Right renal pelvis (tissue), 4 donors: ENCODE results near the gene PPBP. TPM values are rescaled to one million over a fixed set of nuclear protein-coding genes. Genes with fewer than 3 reads are reported as not detected.
"Not testable (repeated sequence)": the region's sequence is repeated elsewhere in the genome, so short reads cannot be mapped to it uniquely, and the experiment has no call there.

Source experiments
- DNase-seq, 4 donors: peaks; one replicate each; pipeline ENCODE4 v3.0.0-alpha.2; 2013; ENCODE audit warnings: low read depth in 4 of 4, low spot score in 3 of 4, missing footprints in 1 of 4
- polyA plus RNA-seq, 4 donors: library from polyadenylated mRNA; unstranded; fragments of 120-200 nt; gene quantifications; one replicate each; pipeline ENCODE4 v1.2.1, GENCODE V29; 2013; ENCODE audit not compliant: insufficient read length in 4 of 4

The PPBP gene
- polyA plus RNA-seq, 4 donors = 13.2 to 55.2 (median 20.9) TPM

DNA sequence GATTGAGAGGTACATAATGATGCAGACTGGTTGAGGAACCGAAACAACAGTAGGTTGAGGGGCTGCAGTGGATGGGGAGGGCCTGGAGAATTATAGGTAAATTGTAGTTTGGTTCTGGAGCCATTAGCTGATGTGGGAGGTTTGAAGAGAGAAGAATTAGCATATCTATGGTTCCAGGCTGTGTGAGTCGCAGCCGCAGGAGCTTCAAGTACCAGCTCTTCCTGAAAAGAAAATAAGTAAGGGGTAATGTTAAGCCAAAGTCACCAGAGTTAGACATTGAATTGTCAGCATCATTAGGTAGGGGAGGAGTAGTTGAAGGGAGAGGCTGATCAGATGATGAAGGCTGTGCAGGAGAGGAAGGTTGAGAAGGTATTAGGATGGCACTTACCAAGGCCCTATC lies 35.6 kb downstream of the PPBP start:
- DNase-seq = no peak

DNA sequence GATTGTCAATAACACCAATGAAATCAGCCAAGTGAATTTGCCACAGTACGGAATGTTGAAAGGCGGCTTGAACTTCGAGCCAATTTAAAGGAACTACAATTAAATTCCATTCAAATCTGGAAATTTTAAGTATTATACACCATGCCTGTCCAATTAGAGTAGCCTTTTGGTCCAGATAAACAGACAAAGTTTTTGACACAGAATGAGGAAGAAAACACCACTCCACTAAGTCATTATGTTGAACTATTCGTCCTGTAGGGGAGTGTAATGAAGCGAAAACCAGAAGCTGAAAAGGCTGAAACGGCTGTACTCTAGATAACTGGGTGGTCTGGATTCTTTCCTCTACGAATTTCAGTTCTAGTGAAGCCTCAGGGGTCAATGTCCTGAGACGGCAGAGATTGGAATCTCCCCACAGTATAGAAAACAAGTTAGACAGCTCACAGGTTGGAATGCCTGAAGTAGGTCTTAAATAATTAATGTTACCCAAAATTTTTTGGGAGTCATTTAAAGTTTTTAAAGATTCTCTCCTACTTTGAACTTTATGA lies 37.5 kb downstream of the PPBP start:
- not testable (repeated sequence) for DNase-seq

DNA sequence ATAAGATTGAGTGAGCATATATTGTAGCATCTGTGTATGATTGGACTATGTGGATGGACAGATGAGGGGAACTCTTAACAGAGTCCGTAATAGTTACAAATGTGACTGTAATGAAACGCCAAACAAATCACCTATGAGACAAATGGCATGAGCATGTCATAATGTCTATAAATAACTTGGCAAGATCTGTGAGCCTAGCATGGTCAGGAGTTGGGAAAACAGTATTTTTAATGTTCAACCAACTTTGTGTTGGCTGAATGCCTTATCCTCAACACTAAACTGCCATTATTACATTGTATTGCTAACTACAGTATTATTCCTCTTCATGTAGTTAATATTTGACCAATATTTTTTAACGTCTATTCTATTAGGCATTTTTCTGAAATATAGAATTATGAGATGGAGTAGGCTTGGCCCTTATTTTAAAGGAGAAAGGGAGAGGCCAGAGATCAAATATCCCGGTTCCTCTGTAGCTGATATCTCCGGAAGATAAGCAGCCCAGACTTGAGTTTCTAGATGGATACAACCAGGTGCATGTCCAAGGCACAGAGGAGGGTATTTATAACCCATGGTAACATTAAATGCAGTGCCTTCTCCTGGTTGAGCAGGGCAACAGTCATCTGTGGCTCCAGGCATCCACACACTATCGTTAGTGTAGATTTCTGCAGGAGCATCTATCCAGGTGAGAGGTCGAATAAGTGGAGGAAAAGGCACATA lies 38.8 kb downstream of the PPBP start:
- DNase-seq = no peak

DNA sequence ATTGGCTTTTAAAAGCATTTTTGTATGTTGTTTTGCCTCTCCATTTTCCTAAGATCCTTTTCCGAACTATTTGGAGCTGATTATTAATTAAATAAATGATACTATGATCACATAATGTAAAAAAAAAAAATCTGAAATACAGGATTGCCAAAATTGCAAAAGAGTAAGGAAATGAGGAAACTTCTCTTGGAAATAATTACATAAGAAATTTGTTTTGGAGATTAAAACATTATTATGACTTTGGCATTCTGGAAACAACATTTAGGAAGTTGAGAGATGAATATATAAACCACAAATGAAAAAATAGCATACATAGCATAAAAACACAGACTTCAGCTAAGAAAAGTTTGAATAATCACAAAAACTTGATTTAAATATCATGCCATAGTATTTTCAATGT lies 39.7 kb downstream of the PPBP start:
- DNase-seq = no peak

GRCh38 chr4:73947239-73947985 lies 40.6 kb downstream of the PPBP start:
- no peak for DNase-seq

- DNase-seq = no peak
These were observed 42.1 kb downstream of the PPBP start for GRCh38 chr4:73945674-73946449.

- no peak for DNase-seq
These were observed 42.9 kb downstream of the PPBP start for GRCh38 chr4:73945140-73945539.

DNA sequence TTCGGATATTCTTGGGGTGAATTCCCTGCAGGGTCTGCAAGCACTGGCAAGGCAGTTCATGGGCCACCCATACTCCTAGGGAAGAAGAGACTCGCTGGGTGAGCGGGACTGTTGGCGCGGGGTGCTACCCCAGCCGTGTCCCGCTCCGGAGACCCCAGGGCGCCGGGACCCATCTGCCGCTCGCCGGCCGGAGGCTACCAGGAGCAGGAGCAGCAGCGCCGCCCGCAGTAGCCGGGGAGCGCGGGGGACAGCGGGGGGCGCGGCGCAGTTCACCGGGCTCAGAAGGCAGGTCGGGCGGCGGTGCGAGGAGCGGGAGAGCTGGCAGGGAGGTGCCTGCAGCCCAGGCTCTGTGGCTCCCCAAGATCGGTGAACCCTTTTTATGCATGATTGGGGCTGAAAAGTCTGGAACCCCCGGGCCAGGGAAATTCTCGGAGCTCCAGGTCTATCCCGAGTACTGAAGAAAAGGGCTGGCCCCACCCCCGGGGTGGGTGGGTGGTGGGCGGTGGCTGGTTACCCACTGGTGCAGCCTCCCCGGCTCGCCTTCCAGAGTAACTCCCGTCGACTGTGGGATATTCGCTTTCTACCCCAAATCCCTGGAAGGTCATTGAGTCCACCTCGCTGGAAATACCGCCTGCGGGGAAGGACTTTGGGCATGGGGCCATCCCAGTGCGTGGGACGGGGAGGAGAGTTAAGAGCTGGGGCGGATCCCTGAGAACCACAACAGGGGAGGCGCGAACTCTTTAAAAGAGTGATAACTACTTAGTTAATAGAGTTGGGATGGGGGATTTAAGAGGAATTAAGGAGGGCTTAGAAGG lies 43.7 kb downstream of the PPBP start:
- peak in 1 of 4 donors; percentile 3 for DNase-seq

GRCh38 chr4:73943555-73943954 lies 44.4 kb downstream of the PPBP start:
- no peak for DNase-seq

- no peak for DNase-seq
These were observed 51.0 kb downstream of the PPBP start for GRCh38 chr4:73936969-73937368.

Other genes with a start within 250 kb of the PPBP start
- gene CXCL8, start 247.6 kb downstream of the PPBP start, polyA plus RNA-seq = 1 to 10 TPM in 1 of 4 donors, under 1 TPM in 3; 0.30 to 1.1 (median 0.60) TPM
- under 1 TPM in 3 of 4 donors, not detected in 1; 0.08 to 0.26 (median 0.11) TPM for gene CXCL6, start 151.5 kb downstream of the PPBP start, polyA plus RNA-seq
- gene PF4V1, start 134.9 kb downstream of the PPBP start, polyA plus RNA-seq = 1 to 10 TPM in 1 of 4 donors, under 1 TPM in 3; 0.42 to 1.1 (median 0.55) TPM
- gene CXCL1, start 118.8 kb downstream of the PPBP start, polyA plus RNA-seq = under 1 TPM; 0.39 to 0.91 (median 0.68) TPM
- 10 to 100 TPM in 1 of 4 donors, 1 to 10 TPM in 3; 4.8 to 15.0 (median 5.8) TPM for gene PF4, start 6.2 kb downstream of the PPBP start, polyA plus RNA-seq
- gene CXCL5, start 10.5 kb upstream of the PPBP start, polyA plus RNA-seq = under 1 TPM; 0.15 to 0.27 (median 0.19) TPM
- under 1 TPM; 0.09 to 0.36 (median 0.31) TPM for gene CXCL3, start 50.5 kb upstream of the PPBP start, polyA plus RNA-seq
- under 1 TPM; 0.24 to 0.73 (median 0.26) TPM for gene CXCL2, start 111.0 kb upstream of the PPBP start, polyA plus RNA-seq
- 10 to 100 TPM; 22.6 to 31.0 (median 29.5) TPM for gene MTHFD2L, start 169.9 kb upstream of the PPBP start, polyA plus RNA-seq